Mesendoderm (in vitro differentiated cells): ENCODE measurements around the gene PCDHB2.
"Not testable (repeated sequence)": the region's sequence is repeated elsewhere in the genome, so short reads cannot be mapped to it uniquely, and the experiment has no call there.

Source experiments
- DNase-seq: peaks from one replicate; pipeline ENCODE4 v3.0.0; 2013
- H2AK5ac ChIP-seq: 2 replicates; pipeline ENCODE4 v1.6.1; 2013; ENCODE audit warnings: low read length, inconsistent platforms
- H2BK120ac ChIP-seq: 2 replicates; pipeline ENCODE4 v1.6.1; 2013; ENCODE audit warnings: low read depth, mild to moderate bottlenecking, low read length, moderate library complexity, mixed read lengths
- H2BK15ac ChIP-seq: replicated peaks from 2 replicates; pipeline ENCODE4 v1.6.1; 2013; ENCODE audit warnings: low read depth, mild to moderate bottlenecking, moderate library complexity
- H2BK5ac ChIP-seq: 2 replicates; pipeline ENCODE4 v1.6.1; 2013; ENCODE audit warnings: low read length, inconsistent platforms
- H3K18ac ChIP-seq: 2 replicates; pipeline ENCODE4 v1.6.1; 2013; ENCODE audit warnings: mild to moderate bottlenecking, low read length, mixed read lengths
- H3K23ac ChIP-seq: one replicate; pipeline ENCODE4 v1.6.1; 2013; ENCODE audit warnings: low read length
- H3K27ac ChIP-seq: 2 replicates; pipeline ENCODE4 v1.5.1; 2013; ENCODE audit warnings: low read depth, mild to moderate bottlenecking, inconsistent platforms, low read length, moderate library complexity
- H3K27me3 ChIP-seq: 2 replicates; pipeline ENCODE4 v1.6.1; 2013; ENCODE audit warnings: low read length, control low read depth, mild to moderate bottlenecking, inconsistent platforms; ENCODE audit not compliant: insufficient read depth, poor library complexity
- H3K36me3 ChIP-seq: 2 replicates; pipeline ENCODE4 v1.6.1; 2013; ENCODE audit warnings: low read length, inconsistent platforms; ENCODE audit not compliant: control insufficient read depth, insufficient read depth
- H3K4ac ChIP-seq: one replicate; pipeline ENCODE4 v1.6.1; 2013; ENCODE audit warnings: low read depth, mild to moderate bottlenecking, low read length, moderate library complexity
- H3K4me1 ChIP-seq: 2 replicates; pipeline ENCODE4 v1.6.1; 2013; ENCODE audit warnings: low read depth, low read length, inconsistent platforms; ENCODE audit not compliant: control insufficient read depth
- H3K4me2 ChIP-seq: 2 replicates; pipeline ENCODE4 v1.6.1; 2013; ENCODE audit warnings: low read length
- H3K4me3 ChIP-seq: 2 replicates; pipeline ENCODE4 v1.5.1; 2013; ENCODE audit warnings: mild to moderate bottlenecking, low read length
- H3K56ac ChIP-seq: one replicate; pipeline ENCODE4 v1.6.1; 2013; ENCODE audit warnings: low read length
- H3K79me1 ChIP-seq: 2 replicates; pipeline ENCODE4 v1.6.1; 2013; ENCODE audit warnings: low read length, inconsistent platforms
- H3K79me2 ChIP-seq: 2 replicates; pipeline ENCODE4 v1.6.1; 2013; ENCODE audit warnings: mild to moderate bottlenecking, low read length; ENCODE audit not compliant: control insufficient read depth, insufficient read depth
- H3K9ac ChIP-seq: 2 replicates; pipeline ENCODE4 v1.6.1; 2013; ENCODE audit warnings: low read length, inconsistent platforms
- H4K5ac ChIP-seq: one replicate; pipeline ENCODE4 v1.6.1; 2013; ENCODE audit warnings: low read length
- H4K8ac ChIP-seq: one replicate; pipeline ENCODE4 v1.6.1; 2013; ENCODE audit warnings: low read depth, mild to moderate bottlenecking, control low read depth, low read length, moderate library complexity
- WGBS: extraction: QIAGEN DNeasy Blood & Tissue Kit; methylation state at CpG from one replicate; pipeline ENCODE4 v1.1.7; 2013; ENCODE audit warnings: low lambda C conversion rate, missing lambda C conversion rate; ENCODE audit not compliant: insufficient coverage; ENCODE audit errors: extremely low coverage; 5-methylcytosine and 5-hydroxymethylcytosine counted together

PCDHB2 gene

DNA sequence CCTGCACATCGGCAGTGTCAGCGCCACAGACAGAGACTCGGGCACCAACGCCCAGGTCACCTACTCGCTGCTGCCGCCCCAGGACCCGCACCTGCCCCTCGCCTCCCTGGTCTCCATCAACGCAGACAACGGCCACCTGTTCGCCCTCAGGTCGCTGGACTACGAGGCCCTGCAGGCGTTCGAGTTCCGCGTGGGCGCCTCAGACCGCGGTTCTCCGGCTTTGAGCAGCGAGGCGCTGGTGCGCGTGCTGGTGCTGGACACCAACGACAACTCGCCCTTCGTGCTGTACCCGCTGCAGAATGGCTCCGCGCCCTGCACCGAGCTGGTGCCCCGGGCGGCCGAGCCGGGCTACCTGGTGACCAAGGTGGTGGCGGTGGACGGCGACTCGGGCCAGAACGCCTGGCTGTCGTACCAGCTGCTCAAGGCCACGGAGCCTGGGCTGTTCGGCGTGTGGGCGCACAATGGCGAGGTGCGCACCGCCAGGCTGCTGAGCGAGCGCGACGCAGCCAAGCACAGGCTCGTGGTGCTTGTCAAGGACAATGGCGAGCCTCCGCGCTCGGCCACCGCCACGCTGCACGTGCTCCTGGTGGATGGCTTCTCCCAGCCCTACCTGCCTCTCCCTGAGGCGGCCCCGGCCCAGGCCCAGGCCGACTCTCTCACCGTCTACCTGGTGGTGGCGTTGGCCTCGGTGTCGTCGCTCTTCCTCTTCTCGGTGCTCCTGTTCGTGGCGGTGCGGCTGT is 29.2 kb downstream of the PCDHB2 start:
- H3K4ac ChIP-seq, H3K56ac ChIP-seq: not testable (repeated sequence)
- WGBS = no CpG with 5 or more reads among the region's 73 CpGs

DNA sequence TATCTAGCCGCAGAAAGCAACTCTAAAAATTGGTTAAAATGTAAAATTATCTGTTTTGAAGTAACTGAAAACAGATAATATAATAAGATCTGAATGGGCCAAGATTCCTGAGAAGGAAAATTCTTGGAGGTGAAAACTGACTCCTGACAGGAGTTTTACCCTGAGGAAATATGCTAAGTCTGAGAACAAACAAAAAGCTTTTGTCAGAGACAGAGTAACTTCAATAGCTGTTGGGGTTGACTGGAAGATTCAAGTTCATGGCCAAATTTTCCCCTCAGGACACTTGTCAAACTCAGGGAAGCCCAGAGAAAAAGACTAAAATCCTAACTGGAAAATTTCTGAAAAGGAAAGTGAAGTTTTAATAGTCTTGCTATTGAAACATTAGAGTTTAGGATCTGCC is 32.9 kb downstream of the PCDHB2 start:
- Histone ChIP-seq H3K27me3 (no peaks in the 10 kb centered on the region), H3K36me3 (no peaks in the 10 kb centered on the region), H2BK5ac (no peak overlapping the region), H3K4me1 (no peaks in the 10 kb centered on the region), H3K79me1 (no peaks in the 10 kb centered on the region), H3K4me3 (no peak overlapping the region), H4K5ac (no peak overlapping the region), H3K23ac (no peak overlapping the region), H3K4me2 (no peak overlapping the region), H2BK120ac (no peak overlapping the region), H3K18ac (no peak overlapping the region), H3K4ac (no peak overlapping the region), H2BK15ac (no peak overlapping the region), H3K79me2 (no peaks in the 10 kb centered on the region), H3K27ac (no peak overlapping the region), H4K8ac (no peak overlapping the region), H3K56ac (no peak overlapping the region), H3K9ac (no peak overlapping the region), H2AK5ac (no peak overlapping the region)
- no CpG with 5 or more reads among the region's 1 CpG for WGBS
- DNase-seq = peak; percentile 60

More for the DNA sequence above, 29.2 kb downstream of the PCDHB2 start:
- H2BK15ac ChIP-seq, H2AK5ac ChIP-seq, H4K8ac ChIP-seq, H3K27me3 ChIP-seq, H3K36me3 ChIP-seq, H3K79me1 ChIP-seq, H3K23ac ChIP-seq, H2BK5ac ChIP-seq, H3K4me2 ChIP-seq, H4K5ac ChIP-seq, DNase-seq, H3K4me1 ChIP-seq, H3K79me2 ChIP-seq, H3K27ac ChIP-seq, H2BK120ac ChIP-seq, H3K9ac ChIP-seq, H3K18ac ChIP-seq, H3K4me3 ChIP-seq: not testable (repeated sequence)

DNA sequence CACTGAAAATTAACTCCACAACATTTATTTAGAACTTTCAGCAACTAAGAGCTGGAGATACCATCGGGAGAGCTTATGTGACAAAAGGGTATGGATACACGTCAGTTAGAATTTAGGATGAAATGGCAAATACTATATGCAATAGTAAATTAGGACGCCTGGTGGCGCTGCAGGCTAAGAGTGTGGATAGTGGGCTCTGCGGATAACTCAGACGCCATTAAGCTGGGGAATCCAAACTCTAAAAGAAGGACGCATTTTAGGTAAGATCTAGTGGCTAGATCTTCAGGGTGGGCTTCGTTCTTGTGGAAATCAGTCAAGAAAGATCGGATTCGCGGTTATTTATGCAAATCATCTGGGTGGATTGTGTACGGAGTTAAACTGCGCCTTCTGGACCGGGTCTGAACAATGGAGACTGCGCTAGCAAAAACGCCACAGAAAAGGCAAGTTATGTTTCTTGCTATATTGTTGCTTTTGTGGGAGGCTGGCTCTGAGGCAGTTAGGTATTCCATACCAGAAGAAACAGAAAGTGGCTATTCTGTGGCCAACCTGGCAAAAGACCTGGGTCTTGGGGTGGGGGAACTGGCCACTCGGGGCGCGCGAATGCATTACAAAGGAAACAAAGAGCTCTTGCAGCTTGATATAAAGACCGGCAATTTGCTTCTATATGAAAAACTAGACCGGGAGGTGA is 40.8 kb downstream of the PCDHB2 start, which contains the start of gene PCDHB5:
TSS of gene PCDHB5 (plus strand) at position 177 of the 688 bp plus-strand sequence. CDS start at position 406, 229 bp downstream.
- no peak within 1 kb of the TSS for H3K27ac ChIP-seq
- H3K27me3 ChIP-seq = no peaks in the 10 kb centered on the region
- no peak within 1 kb of the TSS for H2AK5ac ChIP-seq
- no peaks in the 10 kb centered on the region for H3K4me1 ChIP-seq
- peak; percentile 76 for DNase-seq
- H3K79me1 ChIP-seq = no peaks in the 10 kb centered on the region
- H2BK15ac ChIP-seq = no peak within 1 kb of the TSS
- H3K79me2 ChIP-seq = no peaks in the 10 kb centered on the region
- no peak within 1 kb of the TSS for H4K5ac ChIP-seq
- no peak within 1 kb of the TSS for H3K4me2 ChIP-seq
- no peaks in the 10 kb centered on the region for H3K36me3 ChIP-seq
- WGBS = no CpG with 5 or more reads among the region's 22 CpGs
- peak within 1 kb of the TSS; percentile 47 for H3K56ac ChIP-seq
- peak within 1 kb of the TSS; percentile 28 for H4K8ac ChIP-seq
- H3K4ac ChIP-seq = no peak within 1 kb of the TSS
- H2BK5ac ChIP-seq = no peak within 1 kb of the TSS
- peak within 1 kb of the TSS; percentile 42 for H3K4me3 ChIP-seq
- H3K18ac ChIP-seq = no peak within 1 kb of the TSS
- H2BK120ac ChIP-seq = no peak within 1 kb of the TSS
- peak within 1 kb of the TSS; percentile 56 for H3K9ac ChIP-seq
- no peak within 1 kb of the TSS for H3K23ac ChIP-seq

DNA sequence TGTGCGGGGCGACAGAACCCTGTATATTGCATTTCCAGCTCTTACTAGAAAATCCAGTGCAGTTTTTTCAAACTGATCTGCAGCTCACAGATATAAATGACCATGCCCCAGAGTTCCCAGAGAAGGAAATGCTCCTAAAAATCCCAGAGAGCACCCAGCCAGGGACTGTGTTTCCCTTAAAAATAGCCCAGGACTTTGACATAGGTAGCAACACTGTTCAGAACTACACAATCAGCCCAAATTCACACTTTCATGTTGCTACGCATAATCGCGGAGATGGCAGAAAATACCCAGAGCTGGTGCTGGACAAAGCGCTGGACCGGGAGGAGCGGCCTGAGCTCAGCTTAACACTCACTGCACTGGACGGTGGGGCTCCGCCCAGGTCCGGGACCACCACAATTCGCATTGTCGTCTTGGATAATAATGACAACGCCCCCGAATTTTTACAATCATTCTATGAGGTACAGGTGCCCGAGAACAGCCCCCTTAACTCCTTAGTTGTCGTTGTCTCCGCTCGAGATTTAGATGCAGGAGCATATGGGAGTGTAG is 41.4 kb downstream of the PCDHB2 start:
- Histone ChIP-seq H3K23ac (no peak overlapping the region), H3K79me2 (no peaks in the 10 kb centered on the region), H3K4me1 (no peaks in the 10 kb centered on the region), H3K79me1 (no peaks in the 10 kb centered on the region), H3K4me3 (peak overlapping the region; percentile 42), H3K9ac (peak overlapping the region; percentile 56), H2BK5ac (no peak overlapping the region), H4K5ac (no peak overlapping the region), H3K4ac (no peak overlapping the region), H3K27me3 (no peaks in the 10 kb centered on the region), H2BK120ac (no peak overlapping the region), H2AK5ac (no peak overlapping the region), H3K56ac (peak overlapping the region; percentile 47), H2BK15ac (no peak overlapping the region), H3K18ac (no peak overlapping the region), H4K8ac (no peak overlapping the region), H3K27ac (no peak overlapping the region), H3K36me3 (no peaks in the 10 kb centered on the region), H3K4me2 (no peak overlapping the region)
- WGBS = no CpG with 5 or more reads among the region's 19 CpGs
- no peak for DNase-seq

DNA sequence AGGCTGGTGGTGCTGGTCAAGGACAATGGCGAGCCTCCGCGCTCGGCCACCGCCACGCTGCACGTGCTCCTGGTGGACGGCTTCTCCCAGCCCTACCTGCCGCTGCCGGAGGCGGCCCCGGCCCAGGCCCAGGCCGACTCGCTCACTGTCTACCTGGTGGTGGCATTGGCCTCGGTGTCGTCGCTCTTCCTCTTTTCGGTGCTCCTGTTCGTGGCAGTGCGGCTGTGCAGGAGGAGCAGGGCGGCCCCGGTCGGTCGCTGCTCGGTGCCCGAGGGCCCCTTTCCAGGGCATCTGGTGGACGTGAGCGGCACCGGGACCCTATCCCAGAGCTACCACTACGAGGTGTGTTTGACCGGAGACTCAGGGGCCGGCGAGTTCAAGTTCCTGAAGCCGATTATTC is 42.9 kb downstream of the PCDHB2 start:
- not testable (repeated sequence) for H4K8ac ChIP-seq, H3K27ac ChIP-seq, H3K79me2 ChIP-seq, H3K18ac ChIP-seq, H3K9ac ChIP-seq, H3K79me1 ChIP-seq, H3K36me3 ChIP-seq, H2BK120ac ChIP-seq, H2BK5ac ChIP-seq, H3K4ac ChIP-seq, H3K4me1 ChIP-seq, H2BK15ac ChIP-seq, H3K23ac ChIP-seq, DNase-seq, H3K56ac ChIP-seq, H3K4me2 ChIP-seq, H3K27me3 ChIP-seq, H2AK5ac ChIP-seq, H4K5ac ChIP-seq, H3K4me3 ChIP-seq
- WGBS = no CpG with 5 or more reads among the region's 34 CpGs
